Endothelial cell of umbilical vein (primary cell): ENCODE measurements around the gene NQO2.

Experiments
- EZH2 ChIP-seq: IDR thresholded peaks from 2 replicates; pipeline ENCODE4 v1.6.1; 2012; ENCODE audit warnings: borderline replicate concordance, low read depth, mild to moderate bottlenecking, moderate library complexity, low read length, inconsistent platforms; ENCODE audit not compliant: severe bottlenecking
- GATA2 ChIP-seq: IDR thresholded peaks from 2 replicates; pipeline ENCODE4 v1.7.0; 2011; ENCODE audit warnings: low read depth, mild to moderate bottlenecking, moderate library complexity, mixed read lengths, low read length; ENCODE audit not compliant: insufficient read length, insufficient read depth
- JUN ChIP-seq: IDR thresholded peaks from 2 replicates; pipeline ENCODE4 v1.6.1; 2011; ENCODE audit warnings: borderline replicate concordance, low read depth; ENCODE audit not compliant: insufficient read length, insufficient read depth
- MYC ChIP-seq: IDR thresholded peaks from one replicate; pipeline ENCODE4 v1.6.1; 2011; ENCODE audit warnings: mild to moderate bottlenecking, low read depth, low read length
- POLR2A ChIP-seq: IDR thresholded peaks from 2 replicates; pipeline ENCODE4 v1.6.1; 2012; ENCODE audit warnings: low read depth, mild to moderate bottlenecking, control low read depth, low read length
- POLR2AphosphoS5 ChIP-seq: IDR thresholded peaks from 2 replicates; pipeline ENCODE4 v1.6.1; 2012; ENCODE audit warnings: low read depth, mild to moderate bottlenecking, control low read depth, low read length, moderate library complexity; ENCODE audit not compliant: insufficient read depth
- TF ChIP-seq, protein P1 (sequence below), 2 donors: IDR thresholded peaks; 1 replicate in 1 of 2; 2 replicates in 1 of 2; pipeline ENCODE4 v1.5.1; 2011; ENCODE audit warnings: low read length in 2 of 2, mild to moderate bottlenecking in 2 of 2, moderate library complexity in 2 of 2, control low read depth in 1 of 2, inconsistent platforms in 1 of 2, low read depth in 1 of 2; ENCODE audit not compliant: insufficient read depth in 1 of 2; ENCODE audit errors: extremely low read depth in 1 of 2
- TF ChIP-seq, protein P2 (sequence below): IDR thresholded peaks from 2 replicates; pipeline ENCODE4 v1.6.1; 2011; ENCODE audit not compliant: insufficient read depth, insufficient read length

DNA sequence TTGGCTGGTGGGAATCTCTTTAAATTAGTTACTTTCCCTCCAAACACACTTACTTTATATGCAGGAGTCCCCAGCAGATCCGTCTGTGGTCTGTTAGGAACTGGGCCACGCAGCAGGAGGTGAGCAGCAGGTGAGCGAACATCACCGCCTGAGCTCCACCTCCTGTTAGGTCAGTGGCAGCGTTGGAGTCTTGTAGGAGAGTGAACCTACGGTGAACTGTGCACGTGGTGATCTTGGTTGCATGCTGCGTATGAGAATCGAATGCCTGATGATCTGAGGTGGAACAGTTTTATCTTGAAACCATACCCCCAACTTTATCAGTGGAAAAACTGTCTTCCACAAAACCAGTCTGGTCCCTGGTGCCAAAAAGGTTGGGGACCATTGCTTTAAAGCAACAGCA, 33.3 kb upstream of the NQO2 start:
- TF ChIP-seq, protein P1, sequence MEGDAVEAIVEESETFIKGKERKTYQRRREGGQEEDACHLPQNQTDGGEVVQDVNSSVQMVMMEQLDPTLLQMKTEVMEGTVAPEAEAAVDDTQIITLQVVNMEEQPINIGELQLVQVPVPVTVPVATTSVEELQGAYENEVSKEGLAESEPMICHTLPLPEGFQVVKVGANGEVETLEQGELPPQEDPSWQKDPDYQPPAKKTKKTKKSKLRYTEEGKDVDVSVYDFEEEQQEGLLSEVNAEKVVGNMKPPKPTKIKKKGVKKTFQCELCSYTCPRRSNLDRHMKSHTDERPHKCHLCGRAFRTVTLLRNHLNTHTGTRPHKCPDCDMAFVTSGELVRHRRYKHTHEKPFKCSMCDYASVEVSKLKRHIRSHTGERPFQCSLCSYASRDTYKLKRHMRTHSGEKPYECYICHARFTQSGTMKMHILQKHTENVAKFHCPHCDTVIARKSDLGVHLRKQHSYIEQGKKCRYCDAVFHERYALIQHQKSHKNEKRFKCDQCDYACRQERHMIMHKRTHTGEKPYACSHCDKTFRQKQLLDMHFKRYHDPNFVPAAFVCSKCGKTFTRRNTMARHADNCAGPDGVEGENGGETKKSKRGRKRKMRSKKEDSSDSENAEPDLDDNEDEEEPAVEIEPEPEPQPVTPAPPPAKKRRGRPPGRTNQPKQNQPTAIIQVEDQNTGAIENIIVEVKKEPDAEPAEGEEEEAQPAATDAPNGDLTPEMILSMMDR (IDR thresholded peaks at IDR 0.05; ENCODE audit: extremely low read depth in 1 of 2, insufficient read depth in 1 of 2, low read depth in 1 of 2, low read length in 2 of 2): no peak
- TF ChIP-seq POLR2A (no peak), EZH2 (no peak), MYC (no peak), POLR2AphosphoS5 (no peak), GATA2 (no peak), JUN (no peak)
- TF ChIP-seq, protein P2, sequence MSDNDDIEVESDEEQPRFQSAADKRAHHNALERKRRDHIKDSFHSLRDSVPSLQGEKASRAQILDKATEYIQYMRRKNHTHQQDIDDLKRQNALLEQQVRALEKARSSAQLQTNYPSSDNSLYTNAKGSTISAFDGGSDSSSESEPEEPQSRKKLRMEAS: no peak
